Sciatic nerve (tissue), 2 donors: ENCODE measurements around the gene PLSCR1. TPM values are rescaled to one million over a fixed set of nuclear protein-coding genes. Genes with fewer than 3 reads are reported as not detected.

Experiments used
- ATAC-seq: fragments of 200-7000 bp; cut with Tn5 transposase; one replicate; pipeline ENCODE4 v1.9.1; 2020; ENCODE audit warnings: mild to moderate bottlenecking, moderate library complexity
- DNase-seq: peaks from one replicate; pipeline ENCODE4 v3.0.0-alpha.2; 2020; ENCODE audit warnings: low spot score
- intact Hi-C: fragments of 100-400 bp; cut with DNase I; formaldehyde crosslinking; loops from one replicate; pipeline ENCODE4 v1.14.2; 2022
- total RNA-seq: library from RNA; stranded (reverse); fragmentation: NEBNext Ultra II Directional; extraction: Animal tissue kit (Norgen Biotek cat#: 25700); gene quantifications from one replicate; pipeline ENCODE4 v1.2.1, GENCODE V29; 2021
- donor health status: DM: no; HTN: no; CAD: no.
- donor health status: DM: no; HTN: no; CAD: no.

The PLSCR1 gene
- total RNA-seq, 1 donor from 2014 or later = 182 TPM

DNA sequence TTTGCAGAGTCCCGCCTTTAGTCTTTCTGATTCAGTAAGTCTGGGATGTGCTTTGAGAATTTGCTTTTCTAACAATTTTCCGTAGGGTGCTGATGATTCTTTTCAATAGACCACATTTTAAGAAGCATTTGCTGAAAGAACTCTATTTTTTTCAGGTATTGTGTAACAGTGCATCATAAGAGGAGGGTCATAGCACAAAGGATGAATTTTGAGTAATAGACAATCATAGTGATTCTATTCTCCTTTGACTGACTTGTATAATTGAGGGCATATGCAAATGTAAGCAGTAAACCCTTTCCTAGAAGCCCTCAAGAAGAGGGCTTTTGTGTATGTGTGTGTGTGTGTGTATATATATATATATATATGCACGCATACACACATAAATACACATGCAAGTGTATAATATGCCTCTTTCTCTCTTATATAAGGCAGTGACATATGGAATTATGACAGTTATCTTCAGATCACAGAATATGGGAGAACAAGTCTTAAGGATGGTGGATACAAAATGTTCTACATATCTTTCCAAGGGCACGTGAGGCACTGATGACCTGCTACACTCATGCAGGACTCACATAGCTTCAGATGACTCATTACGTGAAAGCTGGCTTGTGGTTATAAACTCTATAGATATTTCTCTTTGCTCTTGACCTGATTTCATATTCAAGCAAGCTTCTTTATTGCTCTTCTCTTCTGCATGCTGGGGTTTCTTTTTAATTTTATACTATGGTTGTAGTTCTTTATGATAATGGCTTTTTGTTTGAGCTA, 6.5 kb upstream of the PLSCR1 start:
- ATAC-seq (no peak), DNase-seq (no peak)
- intact Hi-C loops = no loop called here

DNA sequence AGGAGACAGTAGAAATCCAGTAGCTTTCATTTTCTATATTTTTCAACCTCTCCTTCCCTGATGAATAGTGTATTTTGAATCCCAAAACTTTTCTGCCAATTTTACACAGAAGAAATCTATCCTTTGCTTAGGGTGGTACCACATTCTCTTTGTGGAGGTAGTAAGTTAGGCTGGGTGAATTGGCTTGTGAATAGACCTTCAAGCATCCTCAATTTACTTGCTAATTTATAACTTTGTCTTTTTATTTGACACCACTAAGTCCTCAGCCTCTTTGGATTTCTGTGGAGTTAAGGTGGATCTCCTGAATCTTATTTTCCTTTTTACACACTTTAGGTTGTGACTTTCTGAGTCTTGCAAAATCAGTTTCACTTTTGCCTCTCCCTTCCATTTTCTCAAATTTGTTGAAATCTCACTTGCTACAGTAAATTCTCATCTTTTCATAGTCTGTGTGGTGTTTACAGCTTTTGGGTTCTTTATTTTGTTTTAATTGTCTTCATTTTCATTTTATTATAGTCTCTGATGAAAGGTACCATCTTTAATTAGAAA, 5.7 kb upstream of the PLSCR1 start:
- no peak for ATAC-seq
- intact Hi-C loops = no loop called here
- no peak for DNase-seq

DNA sequence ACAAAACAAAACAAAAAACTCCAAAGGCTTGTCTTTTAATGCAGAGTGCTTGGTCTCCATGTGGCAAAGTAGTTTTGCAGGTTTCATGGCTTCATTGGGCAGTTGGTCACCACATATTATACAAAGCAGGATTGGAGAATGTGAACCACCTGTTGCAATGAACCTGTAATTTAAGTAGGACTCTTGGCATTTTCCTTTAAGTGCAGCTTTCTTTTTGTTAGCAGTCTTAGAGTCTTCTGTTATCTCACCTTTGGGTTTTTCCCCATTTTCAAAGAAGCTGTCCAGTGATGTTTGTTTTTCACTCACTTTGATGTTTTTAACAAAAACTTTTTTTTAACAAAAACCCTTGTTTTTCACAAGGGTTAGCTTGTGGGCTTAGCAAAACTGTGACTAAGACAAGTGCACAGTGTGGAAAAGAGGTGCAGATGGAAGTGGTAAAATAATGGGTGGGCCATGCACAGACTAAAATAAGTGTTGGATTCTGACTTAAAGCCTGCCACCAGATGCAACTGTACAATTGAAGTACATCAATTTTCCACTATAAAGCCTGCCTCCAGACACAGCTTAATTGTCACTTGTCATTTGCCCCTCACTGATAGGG, 2.9 kb upstream of the PLSCR1 start:
- intact Hi-C loops = no loop called here
- DNase-seq = no peak
- ATAC-seq = no peak

DNA sequence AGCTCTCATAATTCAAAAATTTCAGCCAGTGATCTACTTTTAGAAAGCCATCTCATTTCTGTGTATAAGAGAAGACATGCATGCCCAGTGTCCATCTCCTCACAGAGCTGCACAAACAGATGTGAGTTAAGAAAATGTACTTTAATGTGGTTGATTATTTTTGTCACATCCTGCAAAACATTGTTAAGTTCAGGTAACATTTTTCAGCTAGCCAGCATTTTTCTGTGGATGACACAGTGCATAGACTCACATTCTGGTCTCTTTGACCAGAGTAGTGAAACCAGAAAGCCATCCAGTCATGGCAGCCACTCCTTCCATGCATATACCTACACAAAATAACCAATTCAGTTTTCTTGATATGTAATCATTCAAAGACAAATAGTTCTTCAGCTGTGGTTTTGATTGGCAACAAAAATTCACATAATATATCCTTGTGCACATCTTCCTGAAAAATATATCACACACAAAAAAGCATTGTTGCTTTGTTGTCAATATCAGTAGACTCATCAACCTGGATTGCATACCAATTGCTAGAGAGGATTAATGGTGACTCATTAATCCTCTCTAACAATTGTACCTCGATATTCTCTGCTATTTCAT, 2.1 kb upstream of the PLSCR1 start:
- intact Hi-C loops = no loop called here
- ATAC-seq = no peak
- DNase-seq = no peak

DNA sequence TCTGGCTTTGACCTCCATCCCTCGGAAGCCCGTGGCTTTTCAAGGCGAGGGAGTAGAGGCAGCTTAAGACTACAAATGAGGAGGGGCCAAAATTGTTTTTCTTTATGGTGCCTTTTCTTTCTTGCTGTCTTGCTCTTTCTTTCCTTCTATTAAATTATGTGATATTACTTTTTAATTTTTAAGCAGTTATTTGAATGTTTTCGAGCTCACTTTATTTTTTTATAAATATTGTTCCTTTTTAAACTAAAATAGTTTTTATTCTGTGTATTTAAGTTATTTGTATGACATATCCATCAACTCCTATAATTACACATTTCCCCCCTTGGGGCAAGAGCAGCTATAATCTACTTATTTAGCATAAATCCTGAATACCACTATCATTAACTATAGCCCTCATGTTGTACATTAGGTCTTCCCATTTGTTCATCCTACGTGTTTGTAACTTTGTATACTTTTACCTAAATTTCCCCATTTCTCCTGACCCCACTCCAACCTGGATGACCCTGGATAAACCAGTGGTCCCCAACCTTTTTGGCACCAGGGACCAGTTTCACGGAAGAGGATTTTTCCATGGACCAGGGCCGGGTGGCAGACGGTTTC, 622 bp upstream of the PLSCR1 start:
- intact Hi-C loops = no loop called here
- DNase-seq (no peak), ATAC-seq (no peak)

DNA sequence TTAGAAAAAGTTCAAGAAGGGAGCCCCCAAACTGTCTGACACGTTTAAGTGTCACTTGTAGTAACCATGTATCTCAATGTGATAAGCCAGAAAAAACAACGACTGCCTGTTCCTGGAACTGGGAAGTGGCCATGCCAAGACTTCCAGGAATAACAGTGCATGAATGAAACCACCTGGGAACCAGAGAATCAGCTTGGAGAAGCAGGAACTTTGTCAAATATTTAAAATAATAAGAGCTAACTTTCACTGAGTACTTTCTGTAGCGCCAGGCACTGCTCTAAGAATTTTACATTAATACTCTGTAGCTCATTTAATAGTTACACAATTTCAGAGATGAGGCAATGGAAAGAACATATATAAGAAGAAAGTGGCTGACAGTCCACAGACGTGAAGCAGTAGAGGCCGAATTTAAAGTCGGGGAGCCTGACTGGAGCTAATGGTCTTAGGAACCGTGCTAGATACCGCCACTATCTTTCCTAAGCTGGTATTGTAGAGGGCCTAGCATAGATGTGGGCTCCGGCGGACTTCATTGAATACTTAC, 876 bp downstream of the PLSCR1 start:
- DNase-seq (no peak), ATAC-seq (peak; percentile 66)
- intact Hi-C loops = no loop called here

DNA sequence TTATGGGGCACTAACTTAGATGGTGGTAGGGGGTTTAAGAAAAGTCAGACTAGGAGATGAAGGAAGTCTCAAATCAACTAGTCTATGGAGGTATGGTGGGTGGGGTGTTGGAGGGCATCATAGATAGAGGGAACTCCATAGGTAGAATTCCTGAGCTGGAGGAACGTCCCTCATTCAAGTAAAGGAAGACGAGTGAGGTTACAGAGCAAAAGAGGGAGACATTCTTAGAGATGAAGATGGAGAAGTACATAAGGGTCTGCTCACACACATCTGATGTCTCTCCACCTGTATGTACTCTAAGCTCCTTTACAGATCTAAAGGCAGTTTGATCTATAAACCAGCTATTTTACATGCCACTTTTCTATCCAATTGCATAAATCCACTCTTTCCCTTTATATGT, 1.4 kb downstream of the PLSCR1 start:
- no peak for ATAC-seq
- intact Hi-C loops = no loop called here
- no peak for DNase-seq

DNA sequence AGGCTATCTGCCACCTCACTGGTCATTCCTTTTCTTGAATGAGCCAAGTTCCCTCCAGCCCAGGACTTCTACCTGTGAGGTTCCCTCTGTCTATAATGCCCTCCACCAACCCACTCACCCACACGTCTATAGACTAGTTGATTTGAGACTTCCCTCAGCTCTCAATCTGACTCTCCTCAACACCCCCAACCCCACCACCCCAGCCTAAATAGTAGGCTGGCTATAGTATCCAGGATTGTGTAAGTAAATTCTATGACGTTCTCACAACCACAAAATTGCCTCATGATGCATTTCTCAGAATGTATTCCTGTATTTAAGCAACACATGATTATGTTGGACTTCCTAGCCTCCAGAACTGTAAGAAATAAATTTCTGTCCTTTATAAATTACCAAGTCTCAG, 2.2 kb downstream of the PLSCR1 start:
- ATAC-seq = no peak
- intact Hi-C loops = no loop called here
- no peak for DNase-seq

DNA sequence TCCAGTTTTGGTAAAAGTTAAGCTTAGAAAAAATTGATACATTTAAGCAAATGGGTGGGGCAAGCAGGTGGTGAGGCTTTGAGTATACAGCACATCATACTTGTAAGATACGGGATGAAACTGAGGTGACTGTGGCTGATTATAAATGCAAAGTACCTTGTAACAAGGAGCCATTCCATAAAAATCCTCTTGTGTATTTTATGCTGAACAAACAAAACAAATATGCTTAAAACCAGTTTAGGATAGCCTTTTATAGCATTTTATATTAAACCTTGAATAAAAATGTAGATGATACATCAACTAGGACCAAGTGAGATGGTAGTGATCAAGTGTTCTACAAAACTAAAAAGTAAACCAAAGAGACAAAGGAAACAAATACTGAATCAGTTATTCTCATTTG, 3.4 kb downstream of the PLSCR1 start:
- intact Hi-C loops = no loop called here
- ATAC-seq = no peak
- DNase-seq = no peak

DNA sequence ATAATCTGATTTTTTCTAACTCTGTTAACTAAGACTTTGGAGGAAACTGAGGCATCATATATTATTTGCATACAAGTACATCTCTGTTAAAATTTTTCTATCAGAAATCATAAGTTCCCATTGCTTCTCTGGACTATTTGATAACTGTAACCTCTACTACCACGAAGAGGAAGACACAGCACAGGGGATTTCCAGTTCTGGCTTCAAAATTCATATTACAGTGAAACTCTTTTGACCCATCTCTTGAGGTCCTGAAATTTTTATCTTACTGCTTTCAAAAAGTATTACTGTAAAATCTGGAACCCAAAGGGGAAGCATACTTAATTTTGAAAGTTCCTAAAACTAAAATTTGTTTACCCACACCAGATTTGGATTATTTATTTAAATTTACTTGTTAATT, 4.2 kb downstream of the PLSCR1 start:
- intact Hi-C loops = no loop called here
- DNase-seq = no peak
- no peak for ATAC-seq

DNA sequence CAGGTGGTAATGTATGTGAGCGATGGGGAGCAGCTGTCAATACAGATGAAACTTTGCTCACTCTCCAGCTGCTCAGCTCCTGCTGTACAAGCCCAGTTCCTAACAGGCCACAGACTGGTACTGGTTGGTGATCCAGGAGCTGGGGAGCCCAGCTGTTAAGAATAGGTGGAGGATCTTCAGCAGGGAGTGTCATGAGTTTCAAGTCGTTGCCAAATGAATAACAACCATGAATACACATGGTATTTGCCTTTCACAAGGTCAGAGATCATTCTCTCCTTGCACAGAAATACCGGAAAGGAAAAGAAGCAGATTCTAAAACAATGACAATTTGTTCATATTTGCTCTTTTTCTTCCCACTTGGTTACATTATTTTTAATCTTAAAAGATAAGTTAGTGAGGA, 5.1 kb downstream of the PLSCR1 start:
- ATAC-seq = no peak

DNA sequence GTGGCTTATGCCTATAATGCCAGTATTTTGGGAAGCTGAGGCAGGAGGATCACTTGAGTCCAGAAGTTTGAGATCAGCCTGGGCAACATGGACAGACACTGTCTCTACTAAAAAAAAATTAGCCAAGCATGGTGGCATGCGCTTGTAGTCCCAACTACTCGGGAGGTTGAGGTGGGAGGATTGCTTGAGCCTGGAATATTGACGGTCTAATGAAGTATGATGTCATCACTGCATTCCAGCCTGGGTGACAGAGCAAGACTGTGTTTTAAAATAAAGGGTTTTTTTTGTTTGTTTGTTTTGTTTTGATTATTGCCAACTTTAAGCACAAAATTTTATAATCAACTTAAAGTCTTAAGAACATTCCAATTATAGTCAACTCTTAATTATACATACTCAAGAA, 6.8 kb downstream of the PLSCR1 start:
- intact Hi-C loops = no loop called here
- ATAC-seq (no peak), DNase-seq (no peak)

More for the DNA sequence above, 5.1 kb downstream of the PLSCR1 start:
- intact Hi-C loops = no loop called here
- no peak for DNase-seq

DNA sequence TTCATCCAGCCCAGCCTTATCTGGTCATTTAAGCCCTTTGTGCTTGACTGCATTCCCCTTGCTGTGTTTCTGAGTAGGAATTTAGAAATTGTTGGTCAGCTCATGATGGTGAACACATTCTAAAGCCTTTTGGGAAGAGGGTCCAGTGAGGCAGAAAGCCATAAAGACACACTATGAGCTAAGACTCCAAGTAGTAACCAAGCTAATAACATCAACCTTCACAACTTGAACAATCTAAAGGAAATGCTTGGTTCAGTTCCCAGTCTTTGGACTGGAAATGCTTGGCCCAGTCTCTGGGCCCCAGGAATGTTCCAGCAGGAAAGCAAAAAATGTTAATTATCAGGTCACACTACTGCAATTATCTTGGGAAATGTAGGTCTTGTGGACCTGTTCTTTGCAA, 7.7 kb downstream of the PLSCR1 start:
- intact Hi-C loops = no loop called here
- DNase-seq = no peak
- peak; percentile 33 for ATAC-seq

DNA sequence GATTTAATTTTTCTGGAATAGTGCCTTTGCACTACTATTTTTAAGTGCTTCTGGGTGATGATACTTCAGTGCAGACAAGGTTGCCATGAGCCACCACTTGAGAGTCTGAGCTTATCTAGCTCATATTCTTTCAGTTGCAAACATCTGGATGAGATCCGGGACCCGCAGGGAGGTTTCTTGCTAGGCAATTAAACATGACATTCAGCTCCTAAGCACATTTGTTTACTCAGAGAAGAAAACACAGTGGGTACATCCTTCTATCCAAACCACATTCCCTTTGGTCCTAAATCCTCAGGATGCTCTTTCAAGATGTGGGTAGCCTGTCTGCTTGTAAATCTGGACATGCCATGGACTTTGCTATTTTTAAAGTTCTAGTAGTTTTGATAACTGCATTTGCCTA, 12.0 kb downstream of the PLSCR1 start:
- DNase-seq = no peak
- intact Hi-C loops = no loop called here
- ATAC-seq = peak; percentile 43

DNA sequence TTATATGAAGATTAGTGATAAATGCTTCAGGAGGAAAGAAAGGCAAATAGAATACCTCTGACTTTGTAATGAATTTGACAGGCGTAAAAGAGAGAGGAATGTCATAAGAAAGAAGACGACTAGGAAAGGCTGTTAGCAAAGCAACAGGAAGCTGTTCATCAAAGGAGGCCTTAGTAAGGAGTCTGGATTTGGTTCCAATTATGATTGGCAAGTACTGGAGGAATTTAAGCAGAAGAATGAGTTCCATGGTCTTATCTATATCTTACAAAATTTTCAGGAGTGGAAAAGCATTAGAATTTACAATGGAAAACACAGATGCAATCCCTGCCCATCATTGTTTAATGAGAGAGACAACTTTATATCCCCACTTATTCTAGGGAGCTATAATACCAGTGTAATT, 13.8 kb downstream of the PLSCR1 start:
- intact Hi-C loops = no loop called here
- DNase-seq (no peak), ATAC-seq (no peak)

DNA sequence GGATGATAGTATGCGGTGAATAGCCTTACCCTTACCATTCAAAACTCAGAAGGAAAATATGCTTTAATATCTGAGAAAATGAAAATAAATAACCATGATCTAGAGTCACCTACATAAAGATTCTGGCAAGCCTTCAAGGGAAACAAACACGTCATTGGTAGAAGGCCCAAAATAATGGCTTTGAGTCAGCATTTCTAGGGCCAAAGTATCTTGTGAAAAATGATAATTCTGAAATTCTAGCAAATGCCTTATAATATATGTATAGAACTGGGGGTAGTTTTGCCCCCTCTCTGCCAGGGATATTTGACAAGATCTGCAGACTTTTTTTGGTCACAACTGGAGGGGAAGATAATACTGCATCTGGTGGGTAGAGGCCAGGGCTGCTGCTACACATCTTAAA, 15.4 kb downstream of the PLSCR1 start:
- no peak for DNase-seq
- no peak for ATAC-seq
- intact Hi-C loops = no loop called here

DNA sequence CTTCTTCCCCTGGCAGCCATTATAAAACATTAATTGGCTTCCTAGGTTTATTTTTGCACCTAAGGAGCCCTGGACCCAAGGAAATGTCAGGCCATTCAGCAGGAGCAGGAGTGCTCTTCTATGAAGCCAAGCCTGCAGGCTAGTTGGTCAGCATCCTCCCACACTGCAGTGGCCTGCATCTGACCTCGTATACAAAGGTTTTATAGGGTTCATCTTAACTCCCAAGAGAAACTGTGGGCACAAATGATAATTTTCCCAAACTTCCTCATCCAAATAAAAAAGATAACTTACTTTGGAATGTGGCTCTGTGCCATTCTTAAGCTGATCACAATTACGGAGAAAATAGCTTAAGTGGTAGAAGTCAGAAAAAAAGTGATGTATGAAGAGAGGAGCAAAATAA, 19.4 kb downstream of the PLSCR1 start:
- ATAC-seq (peak; percentile 55), DNase-seq (no peak)
- intact Hi-C loops = no loop called here

DNA sequence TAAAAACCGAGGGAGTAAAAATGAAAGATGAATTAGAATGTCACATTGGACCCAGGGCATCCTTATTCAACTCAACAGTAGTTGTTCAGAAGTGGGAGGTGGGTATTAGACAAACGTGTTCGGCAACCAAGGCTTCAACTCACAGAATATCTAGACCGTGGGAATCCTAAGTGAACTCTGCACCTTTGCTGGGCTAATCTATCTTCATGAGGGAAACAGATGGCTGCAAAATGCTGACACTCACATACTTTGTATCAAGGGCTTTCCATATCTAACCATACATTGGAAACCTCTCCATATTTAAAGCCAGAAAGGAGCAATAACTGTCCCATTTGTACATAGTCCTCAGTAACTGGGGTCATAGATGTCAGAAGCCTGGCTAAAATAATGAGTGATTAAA, 20.9 kb downstream of the PLSCR1 start:
- intact Hi-C loops = no loop called here
- ATAC-seq (no peak), DNase-seq (no peak)
